Osteoblast (primary cell): ENCODE measurements around the gene TCERG1L. TPM values are rescaled to one million over a fixed set of nuclear protein-coding genes. Genes with fewer than 3 reads are reported as not detected.

Experiments used
- DNase-seq: peaks from one replicate; pipeline ENCODE4 v3.0.0; 2011; ENCODE audit warnings: low spot score, mixed read lengths; ENCODE audit not compliant: insufficient read length; ENCODE audit errors: missing footprints
- H2AFZ ChIP-seq: 2 replicates; pipeline ENCODE4 v1.6.0; 2011; ENCODE audit warnings: mild to moderate bottlenecking, low read length
- H3K27ac ChIP-seq: 2 replicates; pipeline ENCODE4 v1.5.1; 2011; ENCODE audit warnings: mild to moderate bottlenecking, low read depth, low read length, moderate library complexity
- H3K27me3 ChIP-seq: 2 replicates; pipeline ENCODE4 v1.6.0; 2012; ENCODE audit warnings: mild to moderate bottlenecking, control low read depth, inconsistent platforms, low read length, moderate library complexity; ENCODE audit not compliant: insufficient read depth
- H3K36me3 ChIP-seq: 2 replicates; pipeline ENCODE4 v1.5.1; 2011; ENCODE audit warnings: mild to moderate bottlenecking, low read length, control low read depth, moderate library complexity; ENCODE audit not compliant: insufficient read depth
- H3K4me1 ChIP-seq: 2 replicates; pipeline ENCODE4 v1.5.1; 2011; ENCODE audit warnings: mild to moderate bottlenecking, low read length, control low read depth, moderate library complexity; ENCODE audit not compliant: insufficient read depth
- H3K4me2 ChIP-seq: 2 replicates; pipeline ENCODE4 v1.6.0; 2011; ENCODE audit warnings: mild to moderate bottlenecking, low read length; ENCODE audit not compliant: insufficient read depth
- H3K4me3 ChIP-seq: fragments of 200-600 bp; sonication (generic); 3 replicates; pipeline ENCODE4 v1.5.1; 2012; ENCODE audit warnings: mild to moderate bottlenecking, low read length, inconsistent platforms; ENCODE audit not compliant: insufficient read depth
- H3K79me2 ChIP-seq: 2 replicates; pipeline ENCODE4 v1.6.0; 2012; ENCODE audit warnings: mild to moderate bottlenecking, low read length, control low read depth, inconsistent platforms; ENCODE audit not compliant: insufficient read depth
- H3K9me3 ChIP-seq: 2 replicates; pipeline ENCODE4 v1.5.1; 2011; ENCODE audit warnings: low read depth, low read length, control low read depth
- H4K20me1 ChIP-seq: 2 replicates; pipeline ENCODE4 v1.6.0; 2012; ENCODE audit warnings: mild to moderate bottlenecking, low read length, control low read depth; ENCODE audit not compliant: insufficient read depth
- CTCF ChIP-seq: IDR thresholded peaks from 2 replicates; pipeline ENCODE4 v1.5.1; 2011; ENCODE audit warnings: mild to moderate bottlenecking, low read depth, low read length, moderate library complexity; ENCODE audit errors: extremely low read depth
- total RNA-seq: library from RNA; depleted of rRNA; stranded (reverse); fragments of >200 nt; gene quantifications from 2 replicates; pipeline ENCODE4 v1.2.3, GENCODE V29; 2012

TCERG1L gene
- total RNA-seq, 1 donor, result under 0.01 TPM

GRCh38 chr10:131096031-131096430 lies 215.5 kb downstream of the TCERG1L start:
- Histone ChIP-seq H3K27ac (no peak overlapping the region), H3K4me1 (no peaks in the 10 kb centered on the region), H4K20me1 (no peaks in the 10 kb centered on the region), H3K79me2 (no peaks in the 10 kb centered on the region), H3K4me2 (no peak overlapping the region), H2AFZ (no peak overlapping the region), H3K36me3 (no peaks in the 10 kb centered on the region), H3K4me3 (no peak overlapping the region), H3K9me3 (no peaks in the 10 kb centered on the region), H3K27me3 (no peaks in the 10 kb centered on the region)
- TF ChIP-seq CTCF, result no peak
- peak; percentile 32 for DNase-seq

- Histone ChIP-seq H3K9me3 (no peaks in the 10 kb centered on the region), H4K20me1 (no peaks in the 10 kb centered on the region), H3K27ac (no peak overlapping the region), H2AFZ (no peak overlapping the region), H3K4me2 (no peak overlapping the region), H3K36me3 (no peaks in the 10 kb centered on the region), H3K4me1 (no peaks in the 10 kb centered on the region), H3K4me3 (no peak overlapping the region), H3K79me2 (no peaks in the 10 kb centered on the region), H3K27me3 (no peaks in the 10 kb centered on the region)
- peak; percentile 43 for DNase-seq
- no peak for TF ChIP-seq CTCF
Observed at GRCh38 chr10:131095313-131095580, 216.3 kb downstream of the TCERG1L start.

- no peaks in the 10 kb centered on the region for H3K36me3 ChIP-seq
- no peak overlapping the region for H3K4me2 ChIP-seq
- H3K4me3 ChIP-seq, result no peak overlapping the region
- no peak overlapping the region for H3K27ac ChIP-seq
- peak; percentile 32 for DNase-seq
- H4K20me1 ChIP-seq, result no peaks in the 10 kb centered on the region
- H2AFZ ChIP-seq, result no peak overlapping the region
- no peak for TF ChIP-seq CTCF
- H3K79me2 ChIP-seq, result no peaks in the 10 kb centered on the region
- H3K4me1 ChIP-seq, result no peaks in the 10 kb centered on the region
- H3K9me3 ChIP-seq, result no peaks in the 10 kb centered on the region
- no peaks in the 10 kb centered on the region for H3K27me3 ChIP-seq
Observed at GRCh38 chr10:131094527-131095312, 216.8 kb downstream of the TCERG1L start.

- no peak for TF ChIP-seq CTCF
- Histone ChIP-seq H3K4me2 (no peak overlapping the region), H3K27ac (no peak overlapping the region), H3K36me3 (no peaks in the 10 kb centered on the region), H4K20me1 (no peaks in the 10 kb centered on the region), H3K9me3 (no peaks in the 10 kb centered on the region), H3K27me3 (no peaks in the 10 kb centered on the region), H3K79me2 (no peaks in the 10 kb centered on the region), H3K4me1 (no peaks in the 10 kb centered on the region), H2AFZ (no peak overlapping the region), H3K4me3 (no peak overlapping the region)
- peak; percentile 65 for DNase-seq
Observed at GRCh38 chr10:131093795-131094366, 217.6 kb downstream of the TCERG1L start.
